Neural cell (in vitro differentiated cells): Measurements from ENCODE around the gene SASH3. TPM values are rescaled to one million over a fixed set of nuclear protein-coding genes. Genes with fewer than 3 reads are reported as not detected.

ENCODE experiments used
- H2AFZ ChIP-seq: fragments of 200-600, 300-800 bp; sonication (generic), shearing (Covaris generic); 2 replicates; pipeline ENCODE4 v1.6.0; 2014; ENCODE audit warnings: low read depth, mild to moderate bottlenecking, antibody characterized with exemption, low read length, moderate library complexity
- H3F3A ChIP-seq: fragments of 200-600 bp; shearing (Covaris generic); 2 replicates; pipeline ENCODE4 v1.6.1; 2016; ENCODE audit warnings: mild to moderate bottlenecking, moderate library complexity, mixed read lengths, antibody characterized with exemption, low read length; ENCODE audit not compliant: insufficient read depth, poor library complexity, severe bottlenecking
- H3K27ac ChIP-seq: fragments of 200-600, 300-800 bp; sonication (generic), shearing (Covaris generic); 2 replicates; pipeline ENCODE4 v1.5.1; 2014; ENCODE audit warnings: mild to moderate bottlenecking, low read length, moderate library complexity
- H3K27me3 ChIP-seq: fragments of 300-800, 200-600 bp; sonication (generic), shearing (Covaris generic); 2 replicates; pipeline ENCODE4 v1.6.0; 2014; ENCODE audit warnings: mild to moderate bottlenecking, low read depth, low read length, moderate library complexity; ENCODE audit not compliant: insufficient read depth
- H3K36me3 ChIP-seq: fragments of 300-800, 200-600 bp; sonication (generic), shearing (Covaris generic); 2 replicates; pipeline ENCODE4 v1.5.1; 2014; ENCODE audit warnings: mild to moderate bottlenecking, antibody characterized with exemption, low read length, moderate library complexity; ENCODE audit not compliant: insufficient read depth
- H3K4me2 ChIP-seq: fragments of 300-800, 200-600 bp; sonication (generic), shearing (Covaris generic); 2 replicates; pipeline ENCODE4 v1.6.0; 2014; ENCODE audit warnings: mild to moderate bottlenecking, low read length
- H3K4me3 ChIP-seq: fragments of 300-800, 200-600 bp; sonication (generic), shearing (Covaris generic); 2 replicates; pipeline ENCODE4 v1.5.1; 2014; ENCODE audit warnings: mild to moderate bottlenecking, low read length, moderate library complexity
- H3K79me2 ChIP-seq: fragments of 200-600 bp; shearing (Covaris generic); replicated peaks from 2 replicates; pipeline ENCODE4 v1.6.0; 2014; ENCODE audit warnings: mild to moderate bottlenecking, low read length, moderate library complexity; ENCODE audit not compliant: insufficient read depth
- H3K9ac ChIP-seq: fragments of 300-800, 200-600 bp; sonication (generic), shearing (Covaris generic); 2 replicates; pipeline ENCODE4 v1.6.1; 2016; ENCODE audit warnings: mild to moderate bottlenecking, low read length, mixed read lengths
- H3K9me2 ChIP-seq: fragments of 200-600 bp; shearing (Covaris generic); 2 replicates; pipeline ENCODE4 v1.6.1; 2016; ENCODE audit warnings: mild to moderate bottlenecking, low read length, mixed read lengths; ENCODE audit not compliant: insufficient read depth
- H3K9me3 ChIP-seq: fragments of 200-600, 300-800 bp; sonication (generic), shearing (Covaris generic); 2 replicates; pipeline ENCODE4 v1.6.1; 2016; ENCODE audit warnings: mild to moderate bottlenecking, mixed run types, low read length, moderate library complexity, mixed read lengths
- H4K20me1 ChIP-seq: fragments of 200-600 bp; shearing (Covaris generic); 2 replicates; pipeline ENCODE4 v1.6.1; 2016; ENCODE audit warnings: mild to moderate bottlenecking, mixed run types; ENCODE audit not compliant: insufficient read depth
- EP300 ChIP-seq: fragments of 450-650 bp; conservative IDR thresholded peaks from 2 replicates; pipeline ENCODE4 v1.6.1; 2014; ENCODE audit warnings: antibody characterized with exemption, mild to moderate bottlenecking, moderate library complexity; ENCODE audit not compliant: poor library complexity, severe bottlenecking
- EZH2 ChIP-seq: fragments of 200-600, 300-800 bp; shearing (Covaris generic), sonication (generic); IDR thresholded peaks from 2 replicates; pipeline ENCODE4 v1.6.1; 2014; ENCODE audit warnings: antibody characterized with exemption, low read length, borderline replicate concordance, mild to moderate bottlenecking; ENCODE audit not compliant: insufficient read depth, poor library complexity, severe bottlenecking
- MXI1 ChIP-seq: fragments of 450-650 bp; conservative IDR thresholded peaks from 2 replicates; pipeline ENCODE4 v1.6.1; 2014; ENCODE audit warnings: antibody characterized with exemption, mild to moderate bottlenecking; ENCODE audit not compliant: poor library complexity, severe bottlenecking
- POLR2AphosphoS5 ChIP-seq: IDR thresholded peaks from 2 replicates; pipeline ENCODE4 v1.6.1; 2012
- RAD21 ChIP-seq: fragments of 450-650 bp; conservative IDR thresholded peaks from 2 replicates; pipeline ENCODE4 v1.6.1; 2014; ENCODE audit warnings: antibody characterized with exemption, mild to moderate bottlenecking, moderate library complexity
- SMC3 ChIP-seq: fragments of 450-650 bp; conservative IDR thresholded peaks from 2 replicates; pipeline ENCODE4 v1.6.1; 2014; ENCODE audit warnings: antibody characterized with exemption, mild to moderate bottlenecking, moderate library complexity; ENCODE audit not compliant: poor library complexity
- TAF1 ChIP-seq: IDR thresholded peaks from 2 replicates; pipeline ENCODE4 v1.6.1; 2012; ENCODE audit warnings: low read depth
- polyA plus RNA-seq: library from polyadenylated mRNA; depleted of rRNA; stranded (reverse); fragments of >200 nt; gene quantifications from 2 replicates; pipeline ENCODE4 v1.2.3, GENCODE V29; 2014
- TF ChIP-seq, protein P1 (sequence below): fragments of 450-650 bp; IDR thresholded peaks from 2 replicates; pipeline ENCODE4 v1.5.1; 2014; ENCODE audit warnings: antibody characterized with exemption, mild to moderate bottlenecking, moderate library complexity; ENCODE audit not compliant: poor library complexity, severe bottlenecking
- TF ChIP-seq, protein P2 (sequence below): IDR thresholded peaks from 2 replicates; pipeline ENCODE4 v1.6.1; 2012; ENCODE audit warnings: borderline replicate concordance

Gene SASH3
- polyA plus RNA-seq, 1 donor from 2014 or later = not detected

DNA sequence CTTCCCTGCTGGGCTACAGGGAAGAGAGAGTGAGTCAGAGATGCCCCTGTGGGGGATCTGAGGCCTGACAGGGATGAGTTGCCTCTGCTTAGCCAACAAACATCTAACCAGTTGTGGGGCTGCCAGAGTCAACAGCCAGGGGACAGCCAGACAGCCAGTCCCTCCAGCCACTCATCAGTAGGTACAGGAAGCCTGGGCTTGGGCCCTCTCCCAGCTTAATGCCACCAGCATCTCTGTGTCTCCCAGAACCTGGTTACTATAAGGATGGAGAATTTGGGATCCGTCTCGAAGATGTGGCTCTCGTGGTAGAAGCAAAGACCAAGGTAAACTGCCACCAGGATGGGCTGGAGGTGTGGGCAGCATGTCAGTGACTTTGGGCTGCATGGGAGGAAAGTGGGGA lies 17.3 kb upstream of the SASH3 start:
- Histone ChIP-seq H3K27me3 (no peaks in the 10 kb centered on the region), H4K20me1 (no peaks in the 10 kb centered on the region), H3K36me3 (no peaks in the 10 kb centered on the region), H3K9me2 (no peaks in the 10 kb centered on the region), H3K4me3 (no peak overlapping the region), H3K79me2 (no peaks in the 10 kb centered on the region), H3K9ac (no peak overlapping the region), H3K9me3 (no peaks in the 10 kb centered on the region), H3K4me2 (no peak overlapping the region), H2AFZ (no peak overlapping the region), H3K27ac (no peak overlapping the region), H3F3A (no peaks in the 10 kb centered on the region)
- no peak for TF ChIP-seq TAF1
- no peak for TF ChIP-seq POLR2AphosphoS5
- no peak for TF ChIP-seq EZH2
- TF ChIP-seq SMC3 = no peak
- TF ChIP-seq, protein P1, sequence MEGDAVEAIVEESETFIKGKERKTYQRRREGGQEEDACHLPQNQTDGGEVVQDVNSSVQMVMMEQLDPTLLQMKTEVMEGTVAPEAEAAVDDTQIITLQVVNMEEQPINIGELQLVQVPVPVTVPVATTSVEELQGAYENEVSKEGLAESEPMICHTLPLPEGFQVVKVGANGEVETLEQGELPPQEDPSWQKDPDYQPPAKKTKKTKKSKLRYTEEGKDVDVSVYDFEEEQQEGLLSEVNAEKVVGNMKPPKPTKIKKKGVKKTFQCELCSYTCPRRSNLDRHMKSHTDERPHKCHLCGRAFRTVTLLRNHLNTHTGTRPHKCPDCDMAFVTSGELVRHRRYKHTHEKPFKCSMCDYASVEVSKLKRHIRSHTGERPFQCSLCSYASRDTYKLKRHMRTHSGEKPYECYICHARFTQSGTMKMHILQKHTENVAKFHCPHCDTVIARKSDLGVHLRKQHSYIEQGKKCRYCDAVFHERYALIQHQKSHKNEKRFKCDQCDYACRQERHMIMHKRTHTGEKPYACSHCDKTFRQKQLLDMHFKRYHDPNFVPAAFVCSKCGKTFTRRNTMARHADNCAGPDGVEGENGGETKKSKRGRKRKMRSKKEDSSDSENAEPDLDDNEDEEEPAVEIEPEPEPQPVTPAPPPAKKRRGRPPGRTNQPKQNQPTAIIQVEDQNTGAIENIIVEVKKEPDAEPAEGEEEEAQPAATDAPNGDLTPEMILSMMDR = no peak
- no peak for TF ChIP-seq EP300
- no peak for TF ChIP-seq RAD21
- no peak for TF ChIP-seq MXI1
- TF ChIP-seq, protein P2, sequence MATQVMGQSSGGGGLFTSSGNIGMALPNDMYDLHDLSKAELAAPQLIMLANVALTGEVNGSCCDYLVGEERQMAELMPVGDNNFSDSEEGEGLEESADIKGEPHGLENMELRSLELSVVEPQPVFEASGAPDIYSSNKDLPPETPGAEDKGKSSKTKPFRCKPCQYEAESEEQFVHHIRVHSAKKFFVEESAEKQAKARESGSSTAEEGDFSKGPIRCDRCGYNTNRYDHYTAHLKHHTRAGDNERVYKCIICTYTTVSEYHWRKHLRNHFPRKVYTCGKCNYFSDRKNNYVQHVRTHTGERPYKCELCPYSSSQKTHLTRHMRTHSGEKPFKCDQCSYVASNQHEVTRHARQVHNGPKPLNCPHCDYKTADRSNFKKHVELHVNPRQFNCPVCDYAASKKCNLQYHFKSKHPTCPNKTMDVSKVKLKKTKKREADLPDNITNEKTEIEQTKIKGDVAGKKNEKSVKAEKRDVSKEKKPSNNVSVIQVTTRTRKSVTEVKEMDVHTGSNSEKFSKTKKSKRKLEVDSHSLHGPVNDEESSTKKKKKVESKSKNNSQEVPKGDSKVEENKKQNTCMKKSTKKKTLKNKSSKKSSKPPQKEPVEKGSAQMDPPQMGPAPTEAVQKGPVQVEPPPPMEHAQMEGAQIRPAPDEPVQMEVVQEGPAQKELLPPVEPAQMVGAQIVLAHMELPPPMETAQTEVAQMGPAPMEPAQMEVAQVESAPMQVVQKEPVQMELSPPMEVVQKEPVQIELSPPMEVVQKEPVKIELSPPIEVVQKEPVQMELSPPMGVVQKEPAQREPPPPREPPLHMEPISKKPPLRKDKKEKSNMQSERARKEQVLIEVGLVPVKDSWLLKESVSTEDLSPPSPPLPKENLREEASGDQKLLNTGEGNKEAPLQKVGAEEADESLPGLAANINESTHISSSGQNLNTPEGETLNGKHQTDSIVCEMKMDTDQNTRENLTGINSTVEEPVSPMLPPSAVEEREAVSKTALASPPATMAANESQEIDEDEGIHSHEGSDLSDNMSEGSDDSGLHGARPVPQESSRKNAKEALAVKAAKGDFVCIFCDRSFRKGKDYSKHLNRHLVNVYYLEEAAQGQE = no peak

GRCh38 chrX:129763666-129764065 lies 16.1 kb upstream of the SASH3 start:
- no peaks in the 10 kb centered on the region for H3K9me3 ChIP-seq
- no peak for TF ChIP-seq EP300
- no peak for TF ChIP-seq EZH2
- TF ChIP-seq POLR2AphosphoS5 = no peak
- TF ChIP-seq MXI1 = no peak
- TF ChIP-seq, protein P1 = no peak
- no peak for TF ChIP-seq RAD21
- TF ChIP-seq, protein P2 = no peak
- no peak for TF ChIP-seq SMC3
- no peak for TF ChIP-seq TAF1
- no peaks in the 10 kb centered on the region for H3K9me2 ChIP-seq
- no peaks in the 10 kb centered on the region for H3K79me2 ChIP-seq
- no peak overlapping the region for H3K27ac ChIP-seq
- H3K9ac ChIP-seq = no peak overlapping the region
- no peaks in the 10 kb centered on the region for H3F3A ChIP-seq
- no peaks in the 10 kb centered on the region for H4K20me1 ChIP-seq
- no peak overlapping the region for H3K4me3 ChIP-seq
- no peak overlapping the region for H2AFZ ChIP-seq
- no peak overlapping the region for H3K4me2 ChIP-seq
- H3K36me3 ChIP-seq = no peaks in the 10 kb centered on the region
- H3K27me3 ChIP-seq = no peaks in the 10 kb centered on the region
